HG03060 (cell line): Measurements from ENCODE around the gene FMN1.

Experiments used
- ATAC-seq: cut with Tn5 transposase; IDR thresholded peaks from one replicate; pipeline ENCODE4 v1.9.1; 2021; ENCODE audit warnings: low read depth, moderate number of reproducible peaks; ENCODE audit not compliant: unreplicated experiment

Gene FMN1

DNA sequence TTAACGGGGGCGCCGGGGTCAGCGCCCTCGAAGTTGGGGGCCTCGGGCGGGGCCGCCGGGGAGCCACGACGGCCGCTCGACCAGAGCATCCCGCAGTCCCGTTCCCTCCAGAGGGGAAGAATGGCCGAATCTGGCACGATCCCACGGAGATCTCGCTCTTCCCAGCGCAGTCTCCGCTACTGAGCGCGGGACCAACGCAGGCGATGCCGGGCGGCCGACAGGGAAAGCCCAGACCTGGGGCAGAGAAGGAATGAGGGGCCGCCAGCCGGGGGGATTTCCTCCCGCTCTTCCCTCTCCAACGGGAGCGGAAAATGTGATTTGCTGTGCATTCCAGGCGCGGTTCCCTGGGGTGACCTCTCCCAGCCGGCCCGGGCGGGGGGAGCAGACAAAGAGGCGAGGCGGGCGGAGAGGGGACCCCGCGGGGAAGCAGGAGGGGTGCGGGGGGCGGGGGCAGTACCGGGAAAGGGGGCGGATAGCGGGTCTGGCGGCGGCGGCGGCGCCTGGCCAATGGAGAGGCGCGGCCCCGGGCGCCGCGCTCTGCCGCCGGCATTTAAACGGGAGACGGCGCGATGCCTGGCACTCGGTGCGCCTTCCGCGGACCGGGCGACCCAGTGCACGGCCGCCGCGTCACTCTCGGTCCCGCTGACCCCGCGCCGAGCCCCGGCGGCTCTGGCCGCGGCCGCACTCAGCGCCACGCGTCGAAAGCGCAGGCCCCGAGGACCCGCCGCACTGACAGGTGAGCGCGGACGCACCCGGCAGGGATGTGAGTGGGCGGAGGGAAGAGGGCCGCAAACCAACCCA is 476.9 kb downstream of the FMN1 start, which contains the start of gene GREM1:
GREM1 (plus strand) TSS at position 579 of the 801 bp plus-strand sequence. CDS start 12,687 bp downstream, outside the sequence.
- no peak for ATAC-seq

DNA sequence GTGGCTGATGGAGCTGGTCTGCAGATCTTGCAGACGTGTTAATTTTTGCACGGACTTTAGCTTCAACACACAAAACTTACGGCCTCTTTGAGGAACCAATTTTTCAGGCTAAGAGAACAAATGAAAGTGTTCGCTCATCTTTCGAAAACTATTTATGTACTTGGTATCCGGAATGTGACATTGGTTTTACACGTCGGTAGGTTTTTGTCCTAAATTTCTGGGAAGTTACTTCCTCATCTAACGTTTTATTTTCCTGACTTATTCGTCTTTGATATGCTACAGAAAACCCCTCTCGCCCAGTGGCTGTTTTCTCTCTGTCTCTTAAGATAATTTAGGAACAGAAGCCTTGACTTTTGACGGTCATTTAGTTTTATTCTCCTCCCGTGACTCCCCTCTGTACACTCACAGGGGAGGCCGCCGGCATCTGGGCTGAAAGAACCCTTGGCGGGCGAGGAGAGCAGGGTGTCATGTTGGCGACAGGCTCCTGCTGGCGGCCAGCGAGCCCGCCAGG is 477.5 kb downstream of the FMN1 start:
- no peak for ATAC-seq

DNA sequence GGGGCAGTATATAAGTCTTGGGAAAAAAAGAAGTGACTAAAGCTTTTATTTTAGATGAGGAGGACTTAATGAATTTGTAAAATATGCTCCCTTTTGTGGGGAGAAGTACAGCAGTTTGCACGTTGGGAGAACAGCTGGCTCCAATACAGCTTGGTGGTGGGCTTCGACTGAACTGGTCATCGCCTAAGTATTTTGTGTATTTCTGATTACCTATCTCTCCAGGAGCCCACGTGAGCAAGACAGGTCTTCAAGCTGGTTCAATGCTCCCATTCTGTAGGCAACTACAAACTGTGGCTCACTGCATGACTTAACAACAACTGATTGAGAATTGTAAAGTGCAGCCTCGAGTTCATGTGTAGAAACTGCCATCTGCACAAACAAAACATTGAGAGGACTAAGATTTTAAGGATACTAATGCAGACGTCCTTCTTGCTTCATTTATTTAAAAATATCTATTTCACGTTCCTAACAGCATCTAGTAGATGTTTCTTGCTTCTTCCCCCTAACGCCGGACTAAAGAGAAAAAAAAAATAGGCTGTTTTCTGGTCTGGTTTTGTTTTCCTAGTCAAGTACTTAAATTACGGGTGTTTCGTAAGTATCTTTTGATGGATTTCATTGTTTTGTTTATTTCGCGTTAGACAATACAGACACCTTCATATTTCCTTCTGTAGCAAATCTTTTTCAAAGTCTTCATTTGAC is 478.1 kb downstream of the FMN1 start:
- ATAC-seq, result no peak
